Measurements from ENCODE around the gene GRHL1. TPM values are rescaled to one million over a fixed set of nuclear protein-coding genes. Genes with fewer than 3 reads are reported as not detected.

GRHL1 gene
- total and polyA plus RNA-seq, 9 of the 15 experiments (the other 6 are each of a cell fraction or from before 2014, with no cell fraction given): 1.7 to 6.1 (median 4.7) TPM

DNA sequence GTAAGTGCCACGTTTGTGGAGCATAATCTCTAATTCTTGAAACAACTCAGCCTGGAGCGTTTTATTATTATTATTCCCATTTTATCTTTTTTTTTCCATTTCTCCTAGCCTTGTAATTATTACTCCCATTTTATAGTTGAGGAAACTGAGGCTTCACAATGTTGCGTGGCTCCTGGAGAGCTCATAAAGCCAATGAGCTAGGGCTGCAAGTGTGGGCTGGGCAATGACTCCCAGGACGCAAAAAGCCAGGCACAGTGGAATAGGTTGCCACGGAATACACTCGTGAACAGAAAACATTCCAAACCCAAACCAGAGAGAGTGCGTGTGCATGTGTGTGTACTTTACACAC is 78.4 kb downstream of the GRHL1 start (continued):
- TF ChIP-seq, protein P1, sequence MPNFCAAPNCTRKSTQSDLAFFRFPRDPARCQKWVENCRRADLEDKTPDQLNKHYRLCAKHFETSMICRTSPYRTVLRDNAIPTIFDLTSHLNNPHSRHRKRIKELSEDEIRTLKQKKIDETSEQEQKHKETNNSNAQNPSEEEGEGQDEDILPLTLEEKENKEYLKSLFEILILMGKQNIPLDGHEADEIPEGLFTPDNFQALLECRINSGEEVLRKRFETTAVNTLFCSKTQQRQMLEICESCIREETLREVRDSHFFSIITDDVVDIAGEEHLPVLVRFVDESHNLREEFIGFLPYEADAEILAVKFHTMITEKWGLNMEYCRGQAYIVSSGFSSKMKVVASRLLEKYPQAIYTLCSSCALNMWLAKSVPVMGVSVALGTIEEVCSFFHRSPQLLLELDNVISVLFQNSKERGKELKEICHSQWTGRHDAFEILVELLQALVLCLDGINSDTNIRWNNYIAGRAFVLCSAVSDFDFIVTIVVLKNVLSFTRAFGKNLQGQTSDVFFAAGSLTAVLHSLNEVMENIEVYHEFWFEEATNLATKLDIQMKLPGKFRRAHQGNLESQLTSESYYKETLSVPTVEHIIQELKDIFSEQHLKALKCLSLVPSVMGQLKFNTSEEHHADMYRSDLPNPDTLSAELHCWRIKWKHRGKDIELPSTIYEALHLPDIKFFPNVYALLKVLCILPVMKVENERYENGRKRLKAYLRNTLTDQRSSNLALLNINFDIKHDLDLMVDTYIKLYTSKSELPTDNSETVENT (CRISPR knock-in tag; IDR thresholded peaks at IDR 0.05): no peak
- TF ChIP-seq, protein P2, sequence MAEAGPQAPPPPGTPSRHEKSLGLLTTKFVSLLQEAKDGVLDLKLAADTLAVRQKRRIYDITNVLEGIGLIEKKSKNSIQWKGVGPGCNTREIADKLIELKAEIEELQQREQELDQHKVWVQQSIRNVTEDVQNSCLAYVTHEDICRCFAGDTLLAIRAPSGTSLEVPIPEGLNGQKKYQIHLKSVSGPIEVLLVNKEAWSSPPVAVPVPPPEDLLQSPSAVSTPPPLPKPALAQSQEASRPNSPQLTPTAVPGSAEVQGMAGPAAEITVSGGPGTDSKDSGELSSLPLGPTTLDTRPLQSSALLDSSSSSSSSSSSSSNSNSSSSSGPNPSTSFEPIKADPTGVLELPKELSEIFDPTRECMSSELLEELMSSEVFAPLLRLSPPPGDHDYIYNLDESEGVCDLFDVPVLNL (CRISPR knock-in tag; IDR thresholded peaks at IDR 0.05; ENCODE audit: low read depth): no peak
- TF ChIP-seq CREM (IDR thresholded peaks at IDR 0.05; ENCODE audit: low read depth): no peak
- no peak for TF ChIP-seq MCM7 (IDR thresholded peaks at IDR 0.05)
- no peak for TF ChIP-seq HEY1 (CRISPR knock-in tag; IDR thresholded peaks at IDR 0.05; ENCODE audit: borderline replicate concordance)
- TF ChIP-seq ILK (tag; IDR thresholded peaks at IDR 0.05; ENCODE audit: borderline replicate concordance, low read depth): no peak
- no peak for TF ChIP-seq ZFP30 (CRISPR knock-in tag; IDR thresholded peaks at IDR 0.05; ENCODE audit: borderline replicate concordance)
- TF ChIP-seq FOXJ2 (tag; IDR thresholded peaks at IDR 0.05): no peak
- TF ChIP-seq BCOR (IDR thresholded peaks at IDR 0.05): peak; percentile 97
- TF ChIP-seq, protein P3, sequence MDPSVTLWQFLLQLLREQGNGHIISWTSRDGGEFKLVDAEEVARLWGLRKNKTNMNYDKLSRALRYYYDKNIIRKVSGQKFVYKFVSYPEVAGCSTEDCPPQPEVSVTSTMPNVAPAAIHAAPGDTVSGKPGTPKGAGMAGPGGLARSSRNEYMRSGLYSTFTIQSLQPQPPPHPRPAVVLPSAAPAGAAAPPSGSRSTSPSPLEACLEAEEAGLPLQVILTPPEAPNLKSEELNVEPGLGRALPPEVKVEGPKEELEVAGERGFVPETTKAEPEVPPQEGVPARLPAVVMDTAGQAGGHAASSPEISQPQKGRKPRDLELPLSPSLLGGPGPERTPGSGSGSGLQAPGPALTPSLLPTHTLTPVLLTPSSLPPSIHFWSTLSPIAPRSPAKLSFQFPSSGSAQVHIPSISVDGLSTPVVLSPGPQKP (CRISPR knock-in tag; IDR thresholded peaks at IDR 0.05): no peak
- TF ChIP-seq KLF1 (tag; IDR thresholded peaks at IDR 0.05): no peak

All from K562 (cell line).